ENCODE measurements around the gene UTP4.

The UTP4 gene

DNA sequence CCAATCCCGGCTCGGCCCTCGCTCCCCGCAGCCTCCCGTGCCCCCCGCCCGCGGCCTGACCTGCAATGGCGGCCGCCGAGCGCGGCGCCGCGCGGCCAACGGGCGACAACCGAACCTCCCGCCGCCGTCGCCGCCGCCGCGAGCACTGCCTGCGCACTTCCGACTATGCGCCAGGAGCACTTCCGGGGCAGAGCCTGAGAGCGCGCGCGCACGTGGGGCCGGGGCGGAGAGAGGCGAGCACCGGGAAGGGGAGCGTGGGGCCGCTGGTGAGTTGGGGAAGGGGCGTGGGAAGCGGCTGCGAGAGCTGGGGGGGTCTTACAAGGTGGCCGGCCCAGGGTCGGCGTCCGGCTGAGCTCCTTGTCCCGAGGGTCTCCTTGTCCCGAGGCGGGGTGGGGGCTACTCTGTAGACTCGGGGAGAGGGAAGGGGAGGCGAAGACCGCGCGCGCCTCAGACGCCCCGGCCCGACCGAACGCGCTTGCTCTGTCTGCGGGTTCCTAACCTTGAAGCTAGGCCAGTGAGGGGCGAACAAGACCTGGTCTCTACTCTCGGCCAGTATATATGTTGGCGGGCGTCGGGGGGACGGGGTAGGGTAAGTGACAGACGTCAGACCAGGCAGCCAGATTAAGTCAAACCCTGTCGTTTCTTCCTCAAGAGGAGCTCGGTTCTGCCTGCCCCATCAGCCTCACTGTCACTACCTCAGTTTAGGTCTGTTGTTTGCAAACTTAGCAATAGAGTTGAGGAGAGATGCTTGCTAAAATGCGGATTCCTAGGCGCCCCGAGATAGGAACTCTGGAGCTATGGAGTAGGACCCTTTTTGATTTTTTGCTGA lies at the start of gene UTP4, which contains the start of gene CHTF8:
UTP4 (plus strand) TSS at position 226 of the 829 bp plus-strand sequence. CDS start 811 bp downstream, outside the sequence.
CHTF8 (minus strand) TSS at position 165 of the 829 bp plus-strand sequence. CDS start 11,130 bp downstream, outside the sequence.
- peak; percentile 83 for DNase-seq (ENCODE audit: low read depth)

DNA sequence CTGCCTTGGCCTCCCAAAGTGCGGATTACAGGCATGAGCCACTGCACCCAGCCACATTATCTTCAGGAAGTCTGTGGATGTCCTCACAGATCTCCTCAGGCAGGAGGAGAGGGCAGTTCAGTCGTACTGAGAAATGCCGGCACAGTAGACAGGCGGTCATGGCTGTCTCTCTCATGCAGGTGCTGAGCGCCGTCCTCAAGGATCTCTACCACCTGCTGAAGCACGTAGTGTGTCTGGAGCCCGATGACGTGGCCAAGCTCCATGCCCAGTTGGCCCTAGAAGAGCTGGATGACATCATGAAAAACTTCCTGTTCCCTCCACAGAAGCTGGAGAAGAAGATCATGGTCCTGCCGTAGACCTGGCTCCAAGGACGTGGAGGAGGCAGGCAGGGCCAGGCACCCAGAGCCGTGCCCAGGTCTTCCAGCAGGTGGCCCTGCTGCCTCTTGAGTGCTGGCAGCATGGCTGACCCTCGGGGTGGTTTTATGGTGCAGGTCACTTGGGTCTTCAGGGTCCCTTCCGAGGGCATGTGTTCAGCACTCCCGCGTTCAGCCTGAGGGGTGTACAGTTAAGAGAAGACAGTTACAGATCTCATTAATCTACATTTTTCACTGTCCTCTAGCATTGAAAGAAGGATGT lies 49.0 kb upstream of the UTP4 start:
- DNase-seq (ENCODE audit: low read depth), result no peak

DNA sequence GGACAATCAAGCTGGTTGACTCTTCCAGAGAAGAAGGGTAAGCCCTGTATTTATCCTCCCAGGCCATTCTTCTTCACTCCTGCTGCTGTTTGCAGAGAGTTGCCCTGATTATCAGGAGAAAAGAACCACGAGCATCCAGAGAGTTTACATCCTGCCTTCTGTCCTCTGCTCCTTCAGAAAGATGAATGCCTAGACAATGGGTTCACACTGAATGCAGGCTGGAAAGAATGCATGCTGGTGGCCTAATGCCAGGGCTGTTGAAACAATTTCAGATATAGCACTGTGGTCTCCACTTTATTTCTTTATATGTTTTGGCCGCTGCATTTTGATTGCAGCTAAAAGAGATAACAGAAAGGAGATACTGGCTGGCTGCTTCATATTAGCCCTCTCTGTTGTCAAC lies 48.2 kb upstream of the UTP4 start:
- no peak for DNase-seq (ENCODE audit: low read depth)

DNA sequence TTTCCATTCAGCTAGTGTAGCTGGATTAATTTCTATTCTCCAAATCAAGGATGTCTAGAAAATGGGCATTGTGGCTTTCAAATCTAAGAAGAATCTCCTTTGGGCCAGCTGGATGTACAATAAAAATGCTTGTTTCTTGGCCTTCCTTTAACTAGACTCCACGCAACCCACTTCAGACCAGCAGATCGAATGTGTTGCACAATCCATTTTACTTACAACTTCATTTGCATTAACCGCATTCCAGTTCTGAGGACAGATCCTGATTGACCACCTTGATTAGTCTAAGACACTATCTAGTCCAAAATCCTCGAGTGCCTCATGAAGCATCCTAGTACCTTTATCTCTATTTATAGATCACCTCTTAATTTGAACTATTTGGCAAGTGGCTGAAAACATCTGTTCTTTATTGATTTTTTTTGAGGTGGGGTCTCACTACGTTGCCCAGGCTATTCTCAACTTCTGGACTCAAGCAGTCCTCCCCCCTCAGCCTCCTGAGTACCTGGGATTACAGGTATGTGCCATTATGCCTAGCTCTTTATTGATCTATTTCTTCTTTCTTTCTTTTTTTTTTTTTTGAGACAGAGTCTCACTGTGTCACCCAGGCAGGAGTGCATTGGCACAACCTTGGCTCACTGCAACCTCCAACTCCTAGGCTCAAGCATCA lies 47.3 kb upstream of the UTP4 start:
- DNase-seq (ENCODE audit: low read depth), result no peak

DNA sequence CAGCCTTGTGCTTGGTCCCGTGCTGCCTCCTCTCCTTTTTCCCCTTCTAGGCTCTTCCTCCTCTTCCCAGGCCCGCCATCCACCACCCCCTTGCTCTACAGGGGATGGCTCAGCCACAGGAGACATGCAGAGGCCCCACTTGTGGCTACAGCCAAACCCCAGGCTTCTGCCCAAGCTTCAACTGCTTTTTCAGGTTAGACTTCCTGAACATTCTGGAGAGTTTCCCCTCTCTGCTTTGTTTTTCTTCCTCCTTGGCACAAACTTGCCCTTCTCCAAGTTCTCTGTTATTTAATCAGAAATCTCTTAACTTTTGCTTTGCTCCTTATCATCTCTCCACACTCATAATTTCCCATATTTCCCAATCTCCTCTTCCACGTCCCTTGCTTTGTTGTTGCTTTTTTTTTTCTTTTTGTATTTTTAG lies 45.3 kb upstream of the UTP4 start:
- no peak for DNase-seq (ENCODE audit: low read depth)

DNA sequence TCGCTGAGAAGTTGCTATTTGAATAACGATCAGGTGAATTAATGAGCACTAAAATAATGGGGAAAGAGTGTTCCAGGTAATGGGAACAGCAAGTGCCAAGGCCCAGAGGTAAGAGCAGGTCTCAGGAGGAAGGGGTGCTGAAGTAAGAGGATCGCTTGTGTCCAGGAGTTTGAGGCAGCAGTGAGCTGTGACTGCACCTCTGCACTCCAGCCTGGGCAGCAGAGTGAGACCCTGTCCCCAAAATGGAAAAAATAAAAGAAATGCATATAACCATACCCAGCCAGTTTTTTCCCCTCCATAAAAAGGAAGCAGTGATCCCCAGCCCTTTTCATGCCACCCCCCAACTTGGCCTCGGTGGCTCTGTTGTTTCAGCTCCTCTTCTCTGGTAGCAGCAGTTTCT lies 43.8 kb upstream of the UTP4 start:
- no peak for DNase-seq (ENCODE audit: low read depth)

DNA sequence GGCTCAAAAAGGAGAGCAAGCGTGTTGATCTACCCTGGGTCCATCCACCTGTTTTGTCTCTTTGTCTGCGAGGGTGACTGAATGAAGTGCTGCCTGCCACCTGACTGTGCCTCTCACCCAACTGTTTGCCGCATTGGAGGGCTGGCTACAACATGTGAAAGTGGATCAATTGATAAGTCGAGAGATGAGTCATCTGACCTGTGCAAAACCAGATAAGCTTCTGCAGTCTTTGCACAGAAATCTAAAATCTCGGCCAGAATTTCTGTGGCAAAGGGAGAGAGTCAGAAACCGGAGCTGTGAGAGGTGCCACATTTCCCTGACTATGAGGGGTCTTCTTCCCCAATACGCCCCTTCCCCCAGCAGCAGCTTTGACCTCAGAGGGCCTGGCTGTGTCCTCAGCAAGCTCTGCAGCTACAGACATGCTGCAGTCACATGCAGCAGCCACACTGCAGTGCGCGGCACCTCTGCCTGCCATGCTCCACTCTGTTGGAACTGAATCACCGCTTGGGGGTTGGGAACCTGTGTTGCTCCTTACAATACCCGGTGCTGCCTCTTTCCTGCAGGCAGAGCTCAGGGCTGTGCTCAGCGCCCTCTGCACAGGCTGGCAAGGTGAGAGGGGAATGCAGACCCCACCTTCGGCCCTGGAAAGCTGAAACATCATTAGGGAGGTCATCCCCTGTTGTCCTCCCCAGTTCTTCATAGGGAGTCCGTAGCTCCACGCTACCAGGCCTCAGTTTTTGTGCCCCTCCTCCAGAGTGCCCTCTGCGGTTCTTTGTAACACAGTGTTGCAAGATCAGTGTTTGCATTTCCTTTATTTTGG lies 43.1 kb upstream of the UTP4 start:
- peak; percentile 15 for DNase-seq (ENCODE audit: low read depth)

DNA sequence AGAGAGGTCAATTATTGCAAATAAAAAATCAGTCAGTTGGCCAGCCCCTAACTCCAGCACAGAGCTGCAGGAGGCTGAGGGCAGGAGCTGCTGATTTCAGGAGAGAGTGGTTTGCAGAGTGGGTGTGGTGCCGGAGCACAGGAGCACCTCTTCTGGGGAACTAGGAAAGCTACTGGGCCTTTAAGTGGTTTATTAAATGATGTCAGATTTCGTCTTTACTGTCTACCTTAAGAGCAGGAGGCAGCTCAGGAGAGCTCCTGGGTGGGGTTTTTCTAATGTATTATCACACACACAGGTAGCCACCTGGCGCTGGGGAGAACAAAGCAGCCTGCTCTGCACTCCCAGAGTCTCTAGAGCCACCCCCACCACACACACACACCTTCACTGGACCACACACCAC lies 38.5 kb upstream of the UTP4 start:
- DNase-seq (ENCODE audit: low read depth), result no peak

DNA sequence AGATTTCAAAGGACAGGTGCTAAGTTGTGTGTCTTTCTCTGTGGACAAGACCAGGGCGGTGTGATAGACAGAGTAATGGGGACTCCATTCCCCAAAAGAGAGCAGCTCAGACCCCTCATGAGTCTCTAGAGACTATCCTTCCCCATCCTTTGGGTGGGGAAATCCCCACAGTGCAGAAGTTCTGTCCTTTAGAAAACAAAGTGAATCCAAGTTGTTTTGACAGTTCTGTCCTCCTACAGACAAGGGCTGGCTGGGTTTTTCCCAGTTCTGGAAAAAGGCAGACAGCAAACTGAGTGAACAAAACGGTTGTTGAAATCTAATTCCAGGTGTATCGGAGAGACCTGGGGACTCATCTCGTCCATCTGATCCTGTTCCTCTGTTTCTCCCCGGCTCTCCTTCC lies 37.9 kb upstream of the UTP4 start:
- no peak for DNase-seq (ENCODE audit: low read depth)

DNA sequence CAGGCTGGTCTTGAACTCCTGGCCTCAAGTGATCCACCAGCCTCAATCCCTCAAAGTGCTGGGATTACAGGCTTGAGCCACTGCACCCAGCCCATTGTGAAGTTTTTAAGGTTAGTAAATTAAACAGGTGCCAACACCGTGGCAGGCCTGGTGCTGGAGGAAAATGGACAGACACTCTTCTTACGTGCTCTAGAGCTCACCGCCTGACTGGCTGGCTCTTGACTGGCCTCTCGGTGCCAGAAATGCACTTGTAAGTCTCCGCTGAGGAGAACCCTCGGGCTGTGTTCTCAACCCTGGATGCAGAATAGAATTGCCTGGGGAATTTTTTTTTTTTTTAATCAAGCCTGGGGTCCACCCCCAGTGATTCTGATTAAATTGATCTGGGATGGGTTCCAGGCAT lies 37.3 kb upstream of the UTP4 start:
- DNase-seq (ENCODE audit: low read depth), result no peak

DNA sequence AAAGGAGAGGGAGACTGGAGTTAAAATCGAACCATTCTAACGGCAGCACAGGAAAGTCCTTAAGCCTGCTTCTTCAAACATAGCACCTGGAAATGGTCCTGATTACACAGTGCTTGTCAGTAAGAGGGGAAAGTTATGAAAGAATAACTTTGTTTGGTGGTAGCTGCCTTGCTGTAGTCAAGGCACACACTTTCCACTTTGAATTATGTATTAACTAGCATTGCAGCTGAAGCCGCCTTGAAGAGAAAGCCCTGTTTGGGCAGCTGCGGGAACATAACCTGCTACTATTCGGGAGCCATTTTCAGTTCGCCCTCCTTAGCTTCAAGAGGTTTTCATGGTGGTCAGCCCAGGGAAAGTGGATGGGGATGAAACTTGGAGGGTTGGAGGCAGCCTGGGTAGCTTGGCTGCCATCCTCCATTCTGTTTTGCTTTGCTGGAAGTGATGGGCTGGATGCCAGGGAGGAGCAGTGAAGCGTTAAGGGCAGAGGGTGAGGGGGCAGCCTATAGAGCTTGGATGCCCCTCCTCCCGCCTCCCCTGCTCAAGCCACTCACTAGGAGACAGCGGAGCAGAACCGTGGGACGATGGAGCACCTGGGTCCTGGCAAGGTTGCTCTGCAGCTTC lies 32.3 kb upstream of the UTP4 start:
- no peak for DNase-seq (ENCODE audit: low read depth)

DNA sequence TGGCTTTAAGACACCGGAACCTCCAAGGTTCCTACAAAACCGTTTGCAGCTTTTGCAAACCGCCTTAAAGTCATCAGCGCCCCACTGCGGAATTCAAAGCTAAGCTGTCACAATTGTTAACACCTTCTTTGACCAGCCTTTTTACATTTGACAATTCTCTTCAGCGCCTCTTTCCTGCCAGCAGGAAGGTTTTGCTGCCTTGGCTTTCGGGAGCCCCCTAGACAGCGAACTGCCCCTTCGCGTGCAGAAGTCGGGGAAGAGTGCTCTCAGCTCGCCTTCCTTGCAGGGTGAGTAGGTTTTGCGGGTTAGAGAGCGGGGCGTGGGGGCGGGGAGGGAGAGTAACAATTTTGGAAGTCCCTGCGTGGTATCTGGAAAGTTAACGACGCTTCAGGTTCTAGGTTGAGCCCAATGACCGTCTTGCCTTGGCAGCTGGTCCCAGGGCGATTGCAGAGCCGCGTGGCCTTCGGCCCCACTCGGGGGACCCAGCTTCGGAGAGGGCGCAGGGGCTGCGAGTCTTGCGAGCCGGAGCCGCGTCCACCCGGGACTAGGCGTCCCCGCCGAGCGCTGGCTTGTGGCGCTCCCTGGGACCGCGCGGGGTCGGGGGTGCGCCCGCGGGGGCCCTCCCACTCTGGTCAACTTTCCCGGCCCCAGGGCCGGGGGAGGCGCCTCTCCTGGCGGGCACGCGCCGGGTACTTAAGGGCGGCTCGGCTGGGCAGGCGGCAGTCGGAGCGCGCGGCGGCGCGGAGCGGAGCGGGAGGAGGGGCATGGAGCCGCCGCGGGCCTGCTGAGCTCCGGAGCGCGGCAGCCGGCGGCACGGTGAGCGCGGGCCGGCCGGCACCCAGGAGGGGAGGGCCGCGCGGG lies 26.7 kb upstream of the UTP4 start, which contains the start of gene HAS3:
HAS3 (plus strand) TSS at position 153 of the 861 bp plus-strand sequence. CDS start 3,743 bp downstream, outside the sequence.
- DNase-seq (ENCODE audit: low read depth), result no peak

DNA sequence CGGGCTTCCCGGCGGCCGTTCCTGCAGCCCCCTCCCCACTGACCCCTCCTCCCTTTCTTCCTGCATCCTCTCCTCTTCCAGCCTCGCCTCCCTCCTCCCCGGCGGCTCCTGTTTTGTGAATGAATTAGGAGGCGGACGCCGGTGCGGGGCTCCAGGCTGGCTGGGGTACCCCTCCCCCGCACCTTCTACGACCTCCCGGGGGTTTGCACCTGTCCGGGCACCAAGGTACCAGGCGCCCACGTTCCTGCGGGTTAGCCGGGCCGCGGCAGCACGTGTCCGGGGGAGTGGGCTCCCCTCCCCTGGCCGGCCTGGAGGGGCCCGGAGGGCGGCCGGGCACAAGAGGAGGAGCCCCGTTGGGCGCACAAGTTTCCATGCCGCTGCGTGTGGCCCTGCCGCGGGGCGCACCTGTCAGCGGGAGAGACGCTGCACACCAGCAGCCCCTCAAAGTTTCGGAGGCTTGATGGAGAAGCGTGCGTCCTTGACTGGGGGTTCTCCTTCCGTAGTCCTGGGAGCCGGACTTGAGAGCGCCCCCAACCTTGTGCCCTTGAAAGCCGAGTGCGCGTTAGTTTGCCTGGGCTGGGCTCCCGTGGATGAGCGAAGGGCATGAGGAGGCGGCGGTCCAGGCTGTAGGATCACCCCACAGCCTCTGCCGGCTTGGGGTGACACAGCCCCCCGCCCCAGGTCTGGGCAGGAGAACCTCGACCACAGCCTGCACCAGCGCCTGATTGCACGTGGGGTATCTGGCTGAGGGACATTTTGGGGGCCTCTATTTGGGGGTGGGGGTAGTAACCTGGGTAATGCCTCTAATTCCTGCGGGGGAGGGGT lies 25.7 kb upstream of the UTP4 start:
- no peak for DNase-seq (ENCODE audit: low read depth)

DNA sequence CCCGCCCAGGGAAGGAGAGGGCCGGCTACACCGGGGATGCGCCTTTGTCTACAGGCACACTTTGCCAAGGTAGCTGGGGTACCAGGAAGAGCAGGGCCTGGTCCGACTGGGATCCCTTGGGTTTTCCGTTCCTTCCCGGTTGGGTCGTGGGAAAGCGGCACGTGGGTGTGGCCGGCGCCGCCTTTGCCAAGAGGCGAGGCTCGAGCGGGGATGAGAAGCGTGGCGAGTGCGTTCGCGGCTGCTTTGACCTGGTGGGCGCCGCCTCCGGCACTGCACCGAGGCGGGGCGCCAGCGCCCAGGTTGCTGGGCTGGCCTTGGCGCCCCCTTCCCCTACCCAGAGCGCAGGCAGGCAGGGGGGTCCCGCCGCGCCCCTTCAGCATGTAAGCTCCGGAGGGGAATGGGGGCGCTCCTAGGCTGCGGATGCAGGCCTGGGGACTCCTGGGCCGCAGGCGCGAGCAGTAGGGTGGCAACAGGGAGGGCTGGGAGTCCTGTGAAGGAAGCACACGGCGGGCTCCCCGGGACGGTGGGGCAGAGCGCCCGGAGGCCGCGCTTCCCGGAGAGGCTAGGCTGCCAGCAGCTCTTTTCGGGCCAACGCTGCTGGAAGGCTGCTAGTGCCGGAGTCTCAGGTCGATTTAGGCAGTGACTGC lies 25.0 kb upstream of the UTP4 start:
- no peak for DNase-seq (ENCODE audit: low read depth)

DNA sequence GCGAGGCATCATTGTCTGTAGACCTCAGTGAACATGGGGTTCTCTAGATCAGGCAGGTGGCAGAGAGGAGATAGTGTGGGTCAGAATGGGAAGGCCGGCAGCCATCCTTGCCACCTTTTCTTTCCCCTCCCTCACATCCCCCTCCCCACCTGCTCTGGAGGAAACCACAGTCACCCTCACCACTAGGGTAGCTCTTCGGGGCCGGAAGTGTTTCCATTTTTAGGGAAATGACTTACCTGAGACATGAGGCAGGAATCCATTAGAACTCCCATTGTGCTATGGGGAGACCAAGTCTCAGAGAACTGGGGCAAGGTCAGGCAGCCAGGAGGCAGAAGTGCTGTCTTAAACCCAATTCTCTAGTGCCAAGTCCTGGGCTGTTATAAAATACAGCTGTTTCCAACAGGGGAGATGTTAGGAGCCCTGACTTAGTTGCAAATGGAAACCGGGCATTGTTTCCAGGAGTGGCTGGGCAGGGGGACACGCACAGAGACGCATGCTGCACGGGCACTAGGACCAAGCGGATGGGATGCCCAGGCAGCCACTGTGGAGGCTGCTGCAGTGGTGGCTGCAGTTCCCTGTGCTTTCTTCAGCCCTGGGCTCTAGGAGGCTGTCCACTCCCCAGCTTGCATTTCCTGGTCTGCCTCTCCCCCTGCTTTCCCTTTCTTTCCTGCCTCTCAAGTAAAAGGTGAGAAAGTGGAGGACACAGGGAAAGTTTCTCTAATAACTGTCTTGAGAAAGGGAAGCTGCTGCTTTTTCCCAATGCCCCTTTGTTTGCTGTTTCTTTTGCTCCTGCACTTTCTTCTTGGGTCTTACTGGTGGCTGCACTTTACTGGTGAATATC lies 24.2 kb upstream of the UTP4 start:
- DNase-seq (ENCODE audit: low read depth), result no peak

DNA sequence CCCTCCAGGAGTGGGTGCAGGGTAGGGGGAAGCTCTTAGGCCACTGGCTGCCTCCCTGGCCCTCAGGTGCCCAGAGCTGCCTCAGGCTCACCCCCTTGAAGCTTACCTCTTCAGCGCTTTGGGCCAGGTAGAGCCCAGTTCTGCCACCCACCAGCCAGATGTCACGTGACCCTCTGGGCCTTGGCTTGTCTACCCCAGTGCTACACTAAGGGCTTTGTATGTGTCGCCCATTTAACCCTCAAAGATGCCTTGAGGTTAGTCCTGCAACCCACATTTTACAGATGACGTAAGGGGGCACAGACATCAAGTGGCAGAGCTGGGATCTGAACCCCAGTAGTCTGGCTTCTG lies 23.6 kb upstream of the UTP4 start:
- DNase-seq (ENCODE audit: low read depth), result no peak

DNA sequence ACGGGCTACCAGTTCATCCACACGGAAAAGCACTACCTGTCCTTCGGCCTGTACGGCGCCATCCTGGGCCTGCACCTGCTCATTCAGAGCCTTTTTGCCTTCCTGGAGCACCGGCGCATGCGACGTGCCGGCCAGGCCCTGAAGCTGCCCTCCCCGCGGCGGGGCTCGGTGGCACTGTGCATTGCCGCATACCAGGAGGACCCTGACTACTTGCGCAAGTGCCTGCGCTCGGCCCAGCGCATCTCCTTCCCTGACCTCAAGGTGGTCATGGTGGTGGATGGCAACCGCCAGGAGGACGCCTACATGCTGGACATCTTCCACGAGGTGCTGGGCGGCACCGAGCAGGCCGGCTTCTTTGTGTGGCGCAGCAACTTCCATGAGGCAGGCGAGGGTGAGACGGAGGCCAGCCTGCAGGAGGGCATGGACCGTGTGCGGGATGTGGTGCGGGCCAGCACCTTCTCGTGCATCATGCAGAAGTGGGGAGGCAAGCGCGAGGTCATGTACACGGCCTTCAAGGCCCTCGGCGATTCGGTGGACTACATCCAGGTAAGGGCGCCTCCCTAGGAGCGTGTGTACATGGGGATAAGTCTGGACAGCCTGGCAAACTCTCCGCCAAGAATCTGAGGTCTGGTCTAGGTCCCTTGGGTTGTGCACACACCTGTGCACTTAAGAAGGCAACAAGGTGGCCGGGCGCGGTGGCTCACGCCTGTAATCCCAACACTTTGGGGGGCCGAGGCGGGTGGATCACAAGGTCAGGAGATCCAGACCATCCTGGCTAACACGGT lies 22.8 kb upstream of the UTP4 start:
- no peak for DNase-seq (ENCODE audit: low read depth)

Measured in activated T-cell treated with anti-CD3 and anti-CD28 coated beads for 24 hours (primary cell).